Neural cell (in vitro differentiated cells): ENCODE results near the gene NARS2.

Experiments
- CTCF ChIP-seq: fragments of 450-650 bp; IDR thresholded peaks from 2 replicates; pipeline ENCODE4 v1.5.1; 2014; ENCODE audit warnings: antibody characterized with exemption, mild to moderate bottlenecking, moderate library complexity; ENCODE audit not compliant: poor library complexity, severe bottlenecking
- POLR2AphosphoS5 ChIP-seq: IDR thresholded peaks from 2 replicates; pipeline ENCODE4 v1.6.1; 2012

GRCh38 chr11:78615724-78616123 lies 41.1 kb upstream of the NARS2 start:
- TF ChIP-seq CTCF (no peak), POLR2AphosphoS5 (no peak)
